Trophoblast cell (in vitro differentiated cells and primary cell): Measurements from ENCODE around the gene LRRC7.

Experiments used
- DNase-seq, 2 donors: peaks; one replicate each; pipeline ENCODE4 v3.0.0-alpha.2; 2016
- H2AFZ ChIP-seq: 2 replicates; pipeline ENCODE4 v1.6.1; 2013; ENCODE audit warnings: low read length, moderate library complexity, mild to moderate bottlenecking; ENCODE audit not compliant: insufficient read depth, poor library complexity
- H2AK5ac ChIP-seq: 2 replicates; pipeline ENCODE4 v1.6.1; 2013; ENCODE audit warnings: mild to moderate bottlenecking, low read length
- H2BK120ac ChIP-seq: 2 replicates; pipeline ENCODE4 v1.6.1; 2013; ENCODE audit warnings: low read length, mild to moderate bottlenecking, moderate library complexity; ENCODE audit not compliant: insufficient read depth, poor library complexity
- H2BK12ac ChIP-seq: 2 replicates; pipeline ENCODE4 v1.6.1; 2013; ENCODE audit warnings: mild to moderate bottlenecking, low read length, moderate library complexity
- H2BK5ac ChIP-seq: 2 replicates; pipeline ENCODE4 v1.6.1; 2013; ENCODE audit warnings: low read length, low read depth, moderate library complexity, mild to moderate bottlenecking; ENCODE audit not compliant: poor library complexity
- H3K14ac ChIP-seq: 2 replicates; pipeline ENCODE4 v1.6.1; 2013; ENCODE audit warnings: mild to moderate bottlenecking, low read length
- H3K18ac ChIP-seq: 2 replicates; pipeline ENCODE4 v1.6.1; 2013; ENCODE audit warnings: mild to moderate bottlenecking, low read length
- H3K23ac ChIP-seq: 2 replicates; pipeline ENCODE4 v1.6.1; 2013; ENCODE audit warnings: low read length
- H3K27ac ChIP-seq: 2 replicates; pipeline ENCODE4 v1.5.1; 2013; ENCODE audit warnings: low read depth, mild to moderate bottlenecking, inconsistent platforms, low read length, moderate library complexity
- H3K27me3 ChIP-seq: 2 replicates; pipeline ENCODE4 v1.6.1; 2013; ENCODE audit warnings: inconsistent platforms, mild to moderate bottlenecking, low read length, moderate library complexity; ENCODE audit not compliant: insufficient read depth
- H3K36me3 ChIP-seq, 2 experiments: 1 replicate in 1 of 2; 2 replicates in 1 of 2; pipeline ENCODE4 v1.6.1; 2013; ENCODE audit warnings: low read length in 2 of 2, mild to moderate bottlenecking in 2 of 2, moderate library complexity in 1 of 2; ENCODE audit not compliant: insufficient read depth in 2 of 2, control insufficient read depth in 1 of 2
- H3K4ac ChIP-seq: 2 replicates; pipeline ENCODE4 v1.6.1; 2013; ENCODE audit warnings: low read depth, mild to moderate bottlenecking, low read length, moderate library complexity
- H3K4me1 ChIP-seq, 2 experiments: 1 replicate in 1 of 2; 2 replicates in 1 of 2; pipeline ENCODE4 v1.6.1; 2013; ENCODE audit warnings: low read length in 2 of 2, mild to moderate bottlenecking in 2 of 2, moderate library complexity in 1 of 2; ENCODE audit not compliant: insufficient read depth in 2 of 2, control insufficient read depth in 1 of 2
- H3K4me2 ChIP-seq: 2 replicates; pipeline ENCODE4 v1.6.1; 2013; ENCODE audit warnings: inconsistent platforms, mild to moderate bottlenecking, low read length, moderate library complexity
- H3K4me3 ChIP-seq: 2 replicates; pipeline ENCODE4 v1.5.1; 2013; ENCODE audit warnings: mild to moderate bottlenecking, low read depth, low read length, inconsistent platforms
- H3K79me1 ChIP-seq: one replicate; pipeline ENCODE4 v1.6.1; 2013; ENCODE audit warnings: low read length
- H3K79me2 ChIP-seq: 2 replicates; pipeline ENCODE4 v1.6.1; 2013; ENCODE audit warnings: low read length, mild to moderate bottlenecking; ENCODE audit not compliant: control insufficient read depth, insufficient read depth, poor library complexity
- H3K9ac ChIP-seq: 2 replicates; pipeline ENCODE4 v1.6.1; 2013; ENCODE audit warnings: mild to moderate bottlenecking, low read length
- H3K9me3 ChIP-seq: 2 replicates; pipeline ENCODE4 v1.6.1; 2013; ENCODE audit warnings: low read depth, mild to moderate bottlenecking, control low read depth, inconsistent platforms, low read length; ENCODE audit not compliant: insufficient read depth
- H4K12ac ChIP-seq: 2 replicates; pipeline ENCODE4 v1.6.1; 2013; ENCODE audit warnings: low read depth, mild to moderate bottlenecking, low read length, moderate library complexity
- H4K8ac ChIP-seq: 2 replicates; pipeline ENCODE4 v1.6.1; 2013; ENCODE audit warnings: low read depth, mild to moderate bottlenecking, low read length, moderate library complexity
- H4K91ac ChIP-seq: one replicate; pipeline ENCODE4 v1.6.1; 2013; ENCODE audit warnings: low read depth, mild to moderate bottlenecking, low read length, moderate library complexity
- WGBS: extraction: QIAGEN DNeasy Blood & Tissue Kit; methylation state at CpG from one replicate; pipeline ENCODE4 v1.1.7; 2013; ENCODE audit warnings: missing lambda C conversion rate; ENCODE audit not compliant: insufficient read length, insufficient coverage; ENCODE audit errors: extremely low coverage; 5-methylcytosine and 5-hydroxymethylcytosine counted together

Gene LRRC7

DNA sequence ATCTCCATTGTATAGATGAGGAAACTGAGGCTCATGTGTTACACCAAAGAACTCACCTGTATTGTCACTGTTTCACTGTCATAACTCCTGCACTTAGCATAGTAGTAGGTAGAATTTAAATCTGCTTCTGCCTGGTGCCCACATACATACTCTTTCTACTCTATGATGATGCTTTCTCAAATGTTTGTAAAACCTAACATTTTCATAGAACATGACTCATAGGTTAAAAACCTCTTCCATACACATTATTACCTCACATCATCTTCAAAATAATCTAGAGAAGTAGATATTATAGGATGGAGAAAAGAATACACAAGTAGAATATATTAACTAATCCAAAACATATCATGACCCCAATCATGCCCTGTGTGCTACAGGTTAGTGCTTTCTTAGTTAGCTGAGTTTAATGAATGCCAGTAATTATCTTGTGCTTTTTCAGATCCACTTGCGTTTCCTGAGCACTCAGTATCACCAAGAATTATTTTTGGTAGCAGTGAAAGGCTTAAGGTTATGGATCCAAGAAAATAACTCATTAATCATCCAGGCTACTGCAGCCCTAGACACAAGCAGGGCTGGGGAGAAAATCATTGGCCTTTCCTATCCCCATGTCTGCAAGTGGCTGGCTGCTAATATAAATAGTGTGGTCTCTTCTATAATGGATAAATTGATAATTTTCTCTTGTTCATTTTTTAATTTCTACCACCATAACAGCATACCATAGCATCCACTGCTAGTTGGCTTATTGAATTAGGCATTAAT lies 480.8 kb downstream of the LRRC7 start:
- DNase-seq, result no peak
- Histone ChIP-seq H3K9ac (no peak overlapping the region), H3K23ac (no peak overlapping the region), H3K79me2 (no peaks in the 10 kb centered on the region), H3K4me1 (no peaks in the 10 kb centered on the region), H3K4me3 (no peak overlapping the region), H4K12ac (no peak overlapping the region), H3K36me3 (no peaks in the 10 kb centered on the region), H4K8ac (no peak overlapping the region), H4K91ac (no peak overlapping the region), H2BK120ac (no peak overlapping the region), H3K9me3 (no peaks in the 10 kb centered on the region), H2AFZ (no peak overlapping the region), H3K27me3 (no peaks in the 10 kb centered on the region), H3K79me1 (no peaks in the 10 kb centered on the region), H3K14ac (no peak overlapping the region), H2BK12ac (no peak overlapping the region), H3K4me2 (no peak overlapping the region), H2BK5ac (no peak overlapping the region), H2AK5ac (no peak overlapping the region), H3K18ac (no peak overlapping the region), H3K4ac (no peak overlapping the region), H3K27ac (no peak overlapping the region)
- WGBS, result no CpG with 5 or more reads among the region's 1 CpG

DNA sequence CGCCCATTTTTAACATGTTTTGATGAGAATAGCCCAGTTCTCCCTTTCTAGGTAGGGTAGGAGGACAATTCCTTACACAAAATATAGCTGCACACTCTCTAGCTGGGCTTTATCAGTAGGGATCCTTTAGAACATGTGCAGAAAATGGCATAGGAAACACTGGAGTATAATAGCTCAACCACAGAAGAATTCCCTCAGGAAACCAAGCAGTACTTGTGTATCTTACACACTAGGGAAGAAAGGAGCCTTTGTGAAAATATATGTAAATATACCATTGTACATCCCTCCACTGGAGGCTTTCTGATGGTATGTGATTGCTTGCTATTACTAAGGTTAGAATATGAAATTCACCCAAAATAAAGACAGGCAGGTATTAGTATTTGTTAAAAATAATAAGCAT lies 484.2 kb downstream of the LRRC7 start:
- no peak overlapping the region for H3K23ac ChIP-seq
- no peaks in the 10 kb centered on the region for H3K4me1 ChIP-seq
- H3K14ac ChIP-seq, result no peak overlapping the region
- H2BK5ac ChIP-seq, result no peak overlapping the region
- H3K4me2 ChIP-seq, result no peak overlapping the region
- H4K8ac ChIP-seq, result no peak overlapping the region
- H3K18ac ChIP-seq, result no peak overlapping the region
- no CpG with 5 or more reads among the region's 1 CpG for WGBS
- H3K9me3 ChIP-seq, result no peaks in the 10 kb centered on the region
- no peak overlapping the region for H2AFZ ChIP-seq
- DNase-seq, result no peak
- no peak overlapping the region for H3K4me3 ChIP-seq
- no peaks in the 10 kb centered on the region for H3K36me3 ChIP-seq
- H4K91ac ChIP-seq, result no peak overlapping the region
- H3K79me2 ChIP-seq, result no peaks in the 10 kb centered on the region
- H3K9ac ChIP-seq, result no peak overlapping the region
- no peak overlapping the region for H2BK120ac ChIP-seq
- H2AK5ac ChIP-seq, result no peak overlapping the region
- H2BK12ac ChIP-seq, result no peak overlapping the region
- H4K12ac ChIP-seq, result no peak overlapping the region
- H3K4ac ChIP-seq, result no peak overlapping the region
- H3K27me3 ChIP-seq, result no peaks in the 10 kb centered on the region
- H3K27ac ChIP-seq, result no peak overlapping the region
- no peaks in the 10 kb centered on the region for H3K79me1 ChIP-seq

DNA sequence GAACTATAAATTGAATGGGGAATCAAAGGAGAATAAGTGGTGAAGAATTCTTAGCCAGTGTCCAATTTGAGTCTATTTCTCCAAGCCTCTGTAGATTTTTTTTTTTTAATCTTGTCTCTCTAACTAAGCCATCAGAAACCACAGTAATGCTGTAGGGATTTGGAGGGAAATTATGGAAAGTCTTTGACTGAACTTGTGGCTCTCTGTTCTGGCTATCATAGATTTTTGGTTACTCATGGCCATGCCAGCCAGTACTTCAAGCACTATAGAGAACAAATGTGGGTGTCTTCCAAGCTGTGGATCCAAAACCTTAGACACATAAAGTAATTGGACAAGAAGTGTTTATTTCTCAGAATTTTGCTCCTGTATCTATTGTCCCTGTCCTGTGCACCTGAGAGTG lies 489.8 kb downstream of the LRRC7 start:
- Histone ChIP-seq H4K8ac (no peak overlapping the region), H3K9ac (no peak overlapping the region), H2AK5ac (no peak overlapping the region), H3K4me3 (no peak overlapping the region), H2BK120ac (no peak overlapping the region), H3K4ac (no peak overlapping the region), H3K4me1 (no peaks in the 10 kb centered on the region), H3K23ac (no peak overlapping the region), H3K36me3 (no peaks in the 10 kb centered on the region), H4K91ac (no peak overlapping the region), H2BK12ac (no peak overlapping the region), H4K12ac (no peak overlapping the region), H2BK5ac (no peak overlapping the region), H3K4me2 (no peak overlapping the region), H2AFZ (no peak overlapping the region), H3K27me3 (no peaks in the 10 kb centered on the region), H3K18ac (no peak overlapping the region), H3K79me2 (no peaks in the 10 kb centered on the region), H3K79me1 (no peaks in the 10 kb centered on the region), H3K27ac (no peak overlapping the region), H3K14ac (no peak overlapping the region), H3K9me3 (no peaks in the 10 kb centered on the region)
- no peak for DNase-seq

DNA sequence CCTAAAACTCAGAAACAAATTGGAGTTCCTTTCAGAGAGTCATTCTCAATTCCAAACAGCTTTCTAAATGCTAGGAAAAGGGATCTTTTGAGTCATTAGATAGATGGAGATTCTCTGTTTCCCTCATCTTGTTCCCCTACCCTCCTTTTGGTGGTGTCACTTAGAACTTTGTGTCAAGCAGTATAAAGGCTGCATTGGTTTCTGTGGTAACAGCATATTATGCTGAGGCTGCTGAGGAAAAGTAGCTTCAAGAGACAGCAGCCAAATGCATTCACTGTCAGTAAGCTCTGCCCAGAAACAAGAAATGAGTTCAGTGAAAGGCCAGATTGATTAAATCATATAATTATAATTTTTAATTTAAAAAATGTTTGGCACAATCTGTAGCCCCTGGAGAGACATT lies 493.5 kb downstream of the LRRC7 start:
- no peak overlapping the region for H2AK5ac ChIP-seq
- no peak overlapping the region for H2BK5ac ChIP-seq
- no peak overlapping the region for H4K8ac ChIP-seq
- no peaks in the 10 kb centered on the region for H3K9me3 ChIP-seq
- H3K4me2 ChIP-seq, result no peak overlapping the region
- H3K4me1 ChIP-seq, result no peaks in the 10 kb centered on the region
- no peak overlapping the region for H3K4ac ChIP-seq
- no peak overlapping the region for H3K23ac ChIP-seq
- H2BK120ac ChIP-seq, result no peak overlapping the region
- H3K18ac ChIP-seq, result no peak overlapping the region
- no peaks in the 10 kb centered on the region for H3K27me3 ChIP-seq
- no peak for DNase-seq
- H3K9ac ChIP-seq, result no peak overlapping the region
- no peaks in the 10 kb centered on the region for H3K79me2 ChIP-seq
- no peak overlapping the region for H2BK12ac ChIP-seq
- H4K12ac ChIP-seq, result no peak overlapping the region
- H3K4me3 ChIP-seq, result no peak overlapping the region
- no peak overlapping the region for H2AFZ ChIP-seq
- H3K14ac ChIP-seq, result no peak overlapping the region
- H3K79me1 ChIP-seq, result no peaks in the 10 kb centered on the region
- H4K91ac ChIP-seq, result no peak overlapping the region
- no peaks in the 10 kb centered on the region for H3K36me3 ChIP-seq
- no peak overlapping the region for H3K27ac ChIP-seq
